Cortex of kidney (tissue), 1 donor: Measurements from ENCODE around the gene BAZ2A.

Experiments
- DNase-seq: peaks from one replicate; lab custom pipeline; 2025; lab: John Stamatoyannopoulos, UW

The BAZ2A gene

GRCh38 chr12:56634837-56635791 lies 5.0 kb upstream of the BAZ2A start:
- DNase-seq: no peak

- DNase-seq: no peak
Observed at GRCh38 chr12:56634242-56634836, 4.2 kb upstream of the BAZ2A start.

GRCh38 chr12:56633468-56634241 lies 3.5 kb upstream of the BAZ2A start:
- DNase-seq: no peak

- DNase-seq: no peak
Observed at GRCh38 chr12:56632701-56633467, 2.8 kb upstream of the BAZ2A start.

- DNase-seq: no peak
Observed at GRCh38 chr12:56631790-56632700, 1.9 kb upstream of the BAZ2A start.

- no peak for DNase-seq
Observed at GRCh38 chr12:56629459-56630179, 507 bp downstream of the BAZ2A start.

- DNase-seq: no peak
Observed at GRCh38 chr12:56628671-56629458, 1.3 kb downstream of the BAZ2A start.

- no peak for DNase-seq
Observed at GRCh38 chr12:56626701-56627100, 3.4 kb downstream of the BAZ2A start.

- no peak for DNase-seq
Observed at GRCh38 chr12:56622535-56622934, 7.6 kb downstream of the BAZ2A start.

GRCh38 chr12:56616925-56617324 lies 13.2 kb downstream of the BAZ2A start:
- no peak for DNase-seq

- no peak for DNase-seq
Observed at GRCh38 chr12:56616244-56616643, 13.9 kb downstream of the BAZ2A start.

GRCh38 chr12:56614627-56615026 lies 15.5 kb downstream of the BAZ2A start:
- no peak for DNase-seq

- no peak for DNase-seq
Observed at GRCh38 chr12:56604355-56604754, 25.8 kb downstream of the BAZ2A start.

GRCh38 chr12:56602239-56602638 lies 27.9 kb downstream of the BAZ2A start:
- DNase-seq: no peak

GRCh38 chr12:56601503-56601902 lies 28.6 kb downstream of the BAZ2A start:
- DNase-seq: no peak

- DNase-seq: no peak
Observed at GRCh38 chr12:56600753-56601152, 29.4 kb downstream of the BAZ2A start.

GRCh38 chr12:56599797-56600196 lies 30.3 kb downstream of the BAZ2A start:
- no peak for DNase-seq

GRCh38 chr12:56599041-56599440 lies 31.1 kb downstream of the BAZ2A start:
- DNase-seq: no peak

- DNase-seq: no peak
Observed at GRCh38 chr12:56596815-56597214, 33.3 kb downstream of the BAZ2A start.
